ENCODE results near the gene FRAS1.

The FRAS1 gene

GRCh38 chr4:78417603-78418002 lies 360.5 kb downstream of the FRAS1 start:
- H3K4me3 ChIP-seq (replicated peaks; ENCODE audit: low read depth, low read length) = no peak overlapping the region
- no peak for TF ChIP-seq CTCF (IDR thresholded peaks at IDR 0.05; ENCODE audit: low read depth, low read length, missing control alignments)
- DNase-seq (ENCODE audit: extremely low read depth, low read depth) = no peak

- TF ChIP-seq CTCF (IDR thresholded peaks at IDR 0.05; ENCODE audit: low read depth, low read length, missing control alignments) = no peak
- H3K4me3 ChIP-seq (replicated peaks; ENCODE audit: low read depth, low read length) = no peak overlapping the region
- DNase-seq (ENCODE audit: extremely low read depth, low read depth) = no peak
Measured at GRCh38 chr4:78418406-78418805, 361.3 kb downstream of the FRAS1 start.

- no peak for TF ChIP-seq CTCF (IDR thresholded peaks at IDR 0.05; ENCODE audit: low read depth, low read length, missing control alignments)
Measured at GRCh38 chr4:78423790-78424189, 366.7 kb downstream of the FRAS1 start.

GRCh38 chr4:78424461-78424860 lies 367.3 kb downstream of the FRAS1 start:
- no peak for TF ChIP-seq CTCF (IDR thresholded peaks at IDR 0.05; ENCODE audit: low read depth, low read length, missing control alignments)
- DNase-seq (ENCODE audit: extremely low read depth, low read depth) = no peak
- no peak overlapping the region for H3K4me3 ChIP-seq (replicated peaks; ENCODE audit: low read depth, low read length)

More at GRCh38 chr4:78423790-78424189, 366.7 kb downstream of the FRAS1 start:
- no peak overlapping the region for H3K4me3 ChIP-seq (replicated peaks; ENCODE audit: low read depth, low read length)
- no peak for DNase-seq (ENCODE audit: extremely low read depth, low read depth)

GRCh38 chr4:78426972-78427371 lies 369.8 kb downstream of the FRAS1 start:
- no peak for TF ChIP-seq CTCF (IDR thresholded peaks at IDR 0.05; ENCODE audit: low read depth, low read length, missing control alignments)
- DNase-seq (ENCODE audit: extremely low read depth, low read depth) = no peak
- H3K4me3 ChIP-seq (replicated peaks; ENCODE audit: low read depth, low read length) = no peak overlapping the region

- H3K4me3 ChIP-seq (replicated peaks; ENCODE audit: low read depth, low read length) = no peak overlapping the region
- no peak for TF ChIP-seq CTCF (IDR thresholded peaks at IDR 0.05; ENCODE audit: low read depth, low read length, missing control alignments)
- no peak for DNase-seq (ENCODE audit: extremely low read depth, low read depth)
Measured at GRCh38 chr4:78428996-78429395, 371.9 kb downstream of the FRAS1 start.

- no peak for DNase-seq (ENCODE audit: extremely low read depth, low read depth)
- no peak for TF ChIP-seq CTCF (IDR thresholded peaks at IDR 0.05; ENCODE audit: low read depth, low read length, missing control alignments)
- no peak overlapping the region for H3K4me3 ChIP-seq (replicated peaks; ENCODE audit: low read depth, low read length)
Measured at GRCh38 chr4:78432896-78433295, 375.8 kb downstream of the FRAS1 start.

All from HFF-Myc (cell line).